ENCODE measurements around the gene SLC13A3.

GRCh38 chr20:46638134-46638897 is 12.9 kb downstream of the SLC13A3 start:
- TF ChIP-seq POLR2A (IDR thresholded peaks at IDR 0.05) (no peak), CTCF (IDR thresholded peaks at IDR 0.05) (no peak)
